Vagina (tissue), 2 donors: ENCODE results near the gene PRG2.

ENCODE experiments used
- POLR2AphosphoS5 ChIP-seq, 2 donors: sonication (generic); formaldehyde crosslinking; IDR thresholded peaks; one replicate each; pipeline ENCODE4 v1.9.0; 2017; ENCODE audit warnings: antibody characterized with exemption in 2 of 2, mild to moderate bottlenecking in 2 of 2, low read depth in 1 of 2; ENCODE audit not compliant: insufficient read depth in 1 of 2
- TF ChIP-seq, protein P1 (sequence below), 3 experiments: fragments of 450-650 bp in 2 of 3; fragments of 200-600 bp in 1 of 3; sonication (generic) in 1 of 3; IDR thresholded peaks; one replicate each; pipeline ENCODE4 v1.5.1; 2017 to 2019; ENCODE audit warnings: antibody characterized with exemption in 3 of 3, mild to moderate bottlenecking in 2 of 3, moderate library complexity in 2 of 3

- TF ChIP-seq, protein P1, sequence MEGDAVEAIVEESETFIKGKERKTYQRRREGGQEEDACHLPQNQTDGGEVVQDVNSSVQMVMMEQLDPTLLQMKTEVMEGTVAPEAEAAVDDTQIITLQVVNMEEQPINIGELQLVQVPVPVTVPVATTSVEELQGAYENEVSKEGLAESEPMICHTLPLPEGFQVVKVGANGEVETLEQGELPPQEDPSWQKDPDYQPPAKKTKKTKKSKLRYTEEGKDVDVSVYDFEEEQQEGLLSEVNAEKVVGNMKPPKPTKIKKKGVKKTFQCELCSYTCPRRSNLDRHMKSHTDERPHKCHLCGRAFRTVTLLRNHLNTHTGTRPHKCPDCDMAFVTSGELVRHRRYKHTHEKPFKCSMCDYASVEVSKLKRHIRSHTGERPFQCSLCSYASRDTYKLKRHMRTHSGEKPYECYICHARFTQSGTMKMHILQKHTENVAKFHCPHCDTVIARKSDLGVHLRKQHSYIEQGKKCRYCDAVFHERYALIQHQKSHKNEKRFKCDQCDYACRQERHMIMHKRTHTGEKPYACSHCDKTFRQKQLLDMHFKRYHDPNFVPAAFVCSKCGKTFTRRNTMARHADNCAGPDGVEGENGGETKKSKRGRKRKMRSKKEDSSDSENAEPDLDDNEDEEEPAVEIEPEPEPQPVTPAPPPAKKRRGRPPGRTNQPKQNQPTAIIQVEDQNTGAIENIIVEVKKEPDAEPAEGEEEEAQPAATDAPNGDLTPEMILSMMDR (IDR thresholded peaks at IDR 0.05), result no peak
- TF ChIP-seq POLR2AphosphoS5 (IDR thresholded peaks at IDR 0.05; ENCODE audit: insufficient read depth in 1 of 2, low read depth in 1 of 2), result no peak
These were observed 42.4 kb downstream of the PRG2 start for GRCh38 chr11:57348052-57348451.
